Right ventricle myocardium inferior (tissue), 1 donor: ENCODE measurements around the gene RHO. TPM values are rescaled to one million over a fixed set of nuclear protein-coding genes. Genes with fewer than 3 reads are reported as not detected.
A peak's percentile ranks its signal among the peaks of the same experiment; 100 is the strongest.
"Not testable (repeated sequence)": the region's sequence is repeated elsewhere in the genome, so short reads cannot be mapped to it uniquely, and the experiment has no call there.

ENCODE experiments used
- ATAC-seq: fragments of 200-7000 bp; cut with Tn5 transposase; one replicate; pipeline ENCODE4 v1.9.1; 2020; ENCODE audit warnings: mild to moderate bottlenecking, moderate library complexity
- DNase-seq: peaks from one replicate; pipeline ENCODE4 v3.0.0; 2021; ENCODE audit errors: missing footprints
- intact Hi-C: fragments of 100-400 bp; cut with DNase I; formaldehyde crosslinking; loops from one replicate; pipeline ENCODE4 v1.11.0; 2022
- total RNA-seq: library from RNA; stranded (reverse); fragmentation: NEBNext Ultra II Directional; extraction: Animal tissue kit (Norgen Biotek cat#: 25700); gene quantifications from one replicate; pipeline ENCODE4 v1.2.1, GENCODE V29; 2021
- donor health status: DM: no; HTN: yes; CAD: no; lungs with severe emphysema.

RHO gene
- total RNA-seq, 1 donor from 2014 or later, result not detected

- intact Hi-C loops, DNase-seq, ATAC-seq: not testable (repeated sequence)
Measured at GRCh38 chr3:129495006-129495639, 33.3 kb upstream of the RHO start.

DNA sequence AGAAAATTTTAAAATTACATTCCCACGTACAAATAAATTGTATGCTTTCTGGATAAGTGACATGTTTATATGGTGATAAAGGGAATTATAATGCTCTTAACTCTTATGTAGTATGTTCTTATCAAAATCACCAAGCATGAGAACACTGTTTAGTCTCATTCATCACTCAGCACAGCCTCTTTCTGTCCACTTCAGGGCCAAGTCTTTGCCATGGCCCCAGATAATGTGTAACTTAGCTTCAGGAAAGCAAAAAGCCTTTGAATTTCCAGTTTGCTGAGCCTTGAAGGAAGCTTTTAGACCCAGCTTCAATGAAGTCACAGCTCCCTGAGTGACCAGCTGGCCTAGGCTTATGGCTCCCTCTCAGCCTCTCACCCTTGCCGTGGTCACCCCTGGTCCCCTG lies 30.6 kb upstream of the RHO start:
- intact Hi-C loops, DNase-seq: not testable (repeated sequence)
- ATAC-seq, result peak; percentile 43

DNA sequence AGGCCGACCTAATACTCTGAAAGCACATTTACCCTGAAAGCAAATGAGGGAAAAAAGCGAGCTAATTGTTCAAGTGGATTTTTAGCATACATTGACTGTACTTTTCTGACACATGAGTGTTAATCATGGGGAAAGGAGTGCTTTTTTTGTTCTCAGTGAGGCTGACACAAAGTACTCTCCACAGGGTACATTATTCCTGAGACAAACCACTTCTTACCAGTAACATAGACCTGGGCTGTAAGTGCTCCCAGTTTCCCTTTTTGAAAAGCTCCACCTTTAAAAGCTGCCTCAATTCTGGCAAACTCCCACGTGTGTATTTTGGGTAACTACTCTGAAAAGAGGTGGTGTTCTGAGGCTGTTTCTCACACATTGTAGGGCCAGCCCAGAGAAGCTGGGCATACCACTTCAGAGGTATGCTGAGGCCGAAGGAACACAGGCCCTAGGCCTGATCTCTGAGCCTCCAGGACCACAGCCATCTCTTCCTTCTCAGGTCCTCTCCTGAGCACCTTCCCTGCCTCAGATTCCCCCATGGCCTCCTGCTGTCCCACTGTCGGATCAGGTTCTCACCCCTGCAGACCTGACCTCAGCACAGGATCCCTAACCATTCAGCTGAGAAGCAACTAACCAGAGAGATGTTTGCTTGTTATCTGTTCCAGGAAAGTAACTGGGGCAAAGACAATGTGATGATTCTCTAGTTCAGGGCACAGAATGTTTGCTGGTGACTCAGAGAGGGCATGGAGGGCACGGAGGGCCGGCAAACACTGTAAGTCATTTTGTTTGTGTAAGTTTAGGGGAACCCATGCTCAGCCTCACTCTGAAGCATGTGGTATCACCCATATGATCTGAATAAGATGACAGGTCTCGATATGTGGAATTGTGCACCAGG lies 29.6 kb upstream of the RHO start:
- ATAC-seq, intact Hi-C loops, DNase-seq: not testable (repeated sequence)

DNA sequence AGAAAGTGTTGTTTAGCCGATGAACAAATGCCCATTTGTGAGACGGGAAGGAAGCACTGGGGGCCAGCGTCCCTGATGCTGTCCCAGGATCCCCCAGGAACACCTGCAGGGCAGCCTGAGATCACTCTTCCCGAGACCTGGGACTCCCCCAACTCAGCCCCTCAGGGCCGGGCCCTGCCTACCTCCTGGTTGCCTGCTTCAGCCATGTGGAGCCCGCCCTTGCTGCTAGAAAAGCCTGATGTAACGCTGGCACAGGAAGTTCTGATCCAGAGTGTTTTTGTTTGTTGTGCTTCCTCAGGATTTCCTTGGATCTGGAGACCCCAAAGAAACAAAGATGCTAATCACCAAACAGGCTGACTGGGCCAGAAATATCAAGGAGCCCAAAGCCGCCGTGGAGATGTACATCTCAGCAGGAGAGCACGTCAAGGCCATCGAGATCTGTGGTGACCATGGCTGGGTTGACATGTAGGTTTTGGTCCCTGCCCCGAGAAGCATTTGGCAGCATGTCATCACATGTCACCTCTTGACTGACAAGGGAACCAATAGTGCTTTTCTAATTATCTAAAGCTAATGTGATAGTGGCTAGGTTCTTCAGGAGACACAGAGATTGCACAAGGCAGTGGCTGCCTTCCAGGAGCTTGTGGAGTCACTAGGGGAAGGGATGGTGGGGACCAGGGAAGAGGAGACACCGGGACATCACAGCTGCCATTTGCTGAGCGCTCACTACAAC lies 28.7 kb upstream of the RHO start:
- not testable (repeated sequence) for DNase-seq
- peak; percentile 30 for ATAC-seq
- intact Hi-C loops, result loop anchor here (2.0 kb wide), 1 partner anchor 61 kb away; no protein-coding TSS in a partner anchor

DNA sequence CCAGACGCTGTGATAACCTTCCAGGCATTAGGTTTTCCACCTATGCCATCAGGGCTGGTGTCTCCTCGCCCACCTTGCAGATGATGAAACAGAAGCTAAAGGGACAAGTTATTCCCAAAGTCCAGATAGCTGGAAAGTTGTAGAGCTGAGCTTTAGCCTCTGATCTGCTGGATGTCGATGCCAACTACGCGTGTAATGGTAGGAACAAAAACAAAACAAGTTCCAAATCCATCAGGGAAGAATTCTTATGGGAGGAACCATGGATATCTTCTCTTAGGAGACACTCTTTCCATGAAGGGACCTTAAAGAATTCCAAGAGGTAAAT lies 28.1 kb upstream of the RHO start:
- ATAC-seq (no peak), DNase-seq (no peak)
- intact Hi-C loops, result loop anchor here (2.0 kb wide), 1 partner anchor 61 kb away; no protein-coding TSS in a partner anchor

- ATAC-seq (no peak), DNase-seq (no peak)
- intact Hi-C loops, result loop anchor here (2.0 kb wide), 1 partner anchor 59 kb away; no protein-coding TSS in a partner anchor
Measured at GRCh38 chr3:129501630-129502029, 26.8 kb upstream of the RHO start.

GRCh38 chr3:129502641-129503408 lies 25.6 kb upstream of the RHO start:
- intact Hi-C loops, result no loop called here
- ATAC-seq, result peak; percentile 56
- DNase-seq, result peak; percentile 79

- intact Hi-C loops, result no loop called here
- DNase-seq (no peak), ATAC-seq (no peak)
Measured at GRCh38 chr3:129503471-129504291, 24.8 kb upstream of the RHO start.

GRCh38 chr3:129504471-129505100 lies 23.9 kb upstream of the RHO start:
- ATAC-seq (peak; percentile 62), DNase-seq (no peak)
- intact Hi-C loops, result no loop called here

DNA sequence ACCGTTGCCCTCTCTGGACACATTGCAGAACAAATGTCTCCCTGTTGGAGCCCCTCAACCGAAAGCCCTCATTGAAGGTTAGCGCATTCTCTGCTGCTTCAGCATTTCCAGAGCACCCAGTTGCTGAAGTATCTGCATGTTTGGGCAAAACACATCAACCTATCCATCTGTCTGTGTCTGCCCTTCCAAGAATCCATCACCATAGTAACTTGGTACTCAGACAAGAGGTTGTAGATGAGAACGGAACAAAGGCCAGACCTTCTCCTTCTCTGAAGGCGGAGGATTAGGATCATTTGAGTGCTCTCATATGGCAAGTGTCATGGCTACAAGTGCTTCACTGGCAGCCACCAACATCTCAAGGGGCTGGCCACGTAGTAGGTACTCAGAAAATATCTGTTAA lies 23.1 kb upstream of the RHO start:
- no peak for ATAC-seq
- intact Hi-C loops, result no loop called here
- no peak for DNase-seq

DNA sequence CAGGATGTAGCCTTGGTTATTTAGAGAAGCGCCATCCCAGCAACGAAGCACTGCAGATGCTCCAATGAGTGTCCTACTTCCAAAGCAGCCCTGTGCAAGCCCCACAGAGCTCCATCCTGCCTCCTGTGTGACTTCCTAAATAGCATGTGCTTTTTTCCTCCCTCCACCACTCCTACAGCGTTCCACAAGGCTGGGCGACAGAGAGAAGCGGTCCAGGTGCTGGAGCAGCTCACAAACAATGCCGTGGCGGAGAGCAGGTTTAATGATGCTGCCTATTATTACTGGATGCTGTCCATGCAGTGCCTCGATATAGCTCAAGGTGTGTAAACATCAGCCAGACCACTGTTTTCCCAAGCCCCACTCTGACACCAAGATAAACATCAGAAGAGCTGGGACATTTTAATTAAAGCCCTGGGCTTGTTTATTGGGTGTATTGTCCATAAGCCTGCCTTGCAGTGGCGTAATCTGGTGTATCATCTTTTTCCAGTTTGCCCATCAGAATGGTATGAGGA lies 22.2 kb upstream of the RHO start:
- DNase-seq (no peak), ATAC-seq (no peak)
- intact Hi-C loops, result no loop called here

DNA sequence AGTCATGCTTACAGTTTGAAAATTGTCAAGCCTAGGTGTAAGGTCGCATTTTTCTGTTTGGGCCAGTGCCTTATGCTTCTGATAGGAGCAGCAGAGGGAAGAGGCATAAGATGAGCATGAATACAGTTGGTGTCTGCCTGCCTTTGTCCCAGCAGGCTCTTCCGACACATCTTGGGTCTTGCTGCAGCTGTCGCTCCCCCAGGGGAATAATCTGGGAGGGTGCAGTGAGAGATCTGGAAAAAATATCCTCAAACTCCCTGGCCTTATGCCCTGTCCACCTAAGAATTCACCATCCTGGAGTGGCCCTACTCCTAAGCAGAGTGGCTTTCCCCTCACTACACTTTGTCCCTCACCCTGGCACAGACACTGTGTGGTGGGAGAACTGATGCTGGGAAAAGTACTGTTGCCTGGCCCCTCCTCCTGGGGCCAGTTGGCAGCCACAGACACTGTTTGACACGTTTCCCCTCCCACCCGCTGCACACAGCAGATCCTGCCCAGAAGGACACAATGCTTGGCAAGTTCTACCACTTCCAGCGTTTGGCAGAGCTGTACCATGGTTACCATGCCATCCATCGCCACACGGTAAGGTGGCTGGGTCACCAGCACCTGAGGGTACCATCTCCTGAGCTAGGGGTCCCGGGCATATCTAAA lies 21.1 kb upstream of the RHO start:
- DNase-seq, result no peak
- intact Hi-C loops, result no loop called here
- peak; percentile 71 for ATAC-seq

DNA sequence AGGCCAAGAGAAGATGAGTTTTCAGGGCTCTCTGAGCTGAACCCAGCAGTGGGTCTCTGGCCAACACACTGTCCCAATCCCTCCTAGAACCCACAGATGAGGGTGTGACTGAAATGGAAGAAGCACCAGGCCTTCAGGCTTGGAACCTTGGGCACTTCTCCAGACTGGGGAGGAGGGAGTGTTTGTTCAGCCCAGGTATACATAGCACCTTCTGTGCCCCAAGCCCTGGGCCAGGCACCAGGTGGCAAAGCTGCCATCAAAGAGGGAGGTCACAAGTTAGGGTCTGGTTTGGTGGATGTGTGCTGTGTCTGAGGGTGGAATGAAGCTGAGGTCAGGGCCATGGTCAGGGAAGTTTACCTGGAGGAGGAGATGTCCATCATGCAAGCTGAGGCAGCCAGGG lies 15.8 kb upstream of the RHO start:
- intact Hi-C loops, result no loop called here
- DNase-seq (no peak), ATAC-seq (no peak)

DNA sequence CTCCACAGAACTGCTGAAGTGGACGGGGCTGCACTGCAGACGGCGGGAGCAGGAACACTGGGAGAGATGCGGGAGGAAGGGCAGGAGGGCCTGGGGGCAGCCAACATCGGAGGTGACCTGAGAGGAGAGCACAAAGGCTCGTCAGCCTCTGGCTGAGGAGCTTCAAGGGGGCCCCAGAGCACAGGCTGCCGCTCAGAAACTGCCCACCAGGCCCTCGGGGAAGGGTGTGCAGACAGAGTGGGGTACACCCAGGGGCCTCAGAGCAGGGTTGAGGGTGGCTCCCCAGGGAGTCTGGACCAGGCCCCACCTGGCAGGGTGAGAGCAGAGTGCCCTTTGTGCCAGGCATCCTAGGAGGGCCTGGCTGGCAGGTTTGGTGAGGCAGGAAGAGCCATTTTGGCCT lies 14.7 kb upstream of the RHO start:
- intact Hi-C loops, result no loop called here
- no peak for DNase-seq
- ATAC-seq, result peak; percentile 11

- DNase-seq, result no peak
- intact Hi-C loops, result no loop called here
- peak; percentile 49 for ATAC-seq
Measured at GRCh38 chr3:129514110-129514509, 14.3 kb upstream of the RHO start.

- DNase-seq, result no peak
- ATAC-seq, result no peak
- intact Hi-C loops, result no loop called here
Measured at GRCh38 chr3:129514563-129514962, 13.9 kb upstream of the RHO start.
